Activated CD4-positive, alpha-beta T cell treated with anti-CD3 and anti-CD28 coated beads, Interleukin-2, amount 50 U/mL, for 1 hour (primary cell): ENCODE data around the gene RGS12.

Source experiments
- DNase-seq: peaks from one replicate; pipeline ENCODE4 v3.0.0-alpha.2; 2020

Gene RGS12

DNA sequence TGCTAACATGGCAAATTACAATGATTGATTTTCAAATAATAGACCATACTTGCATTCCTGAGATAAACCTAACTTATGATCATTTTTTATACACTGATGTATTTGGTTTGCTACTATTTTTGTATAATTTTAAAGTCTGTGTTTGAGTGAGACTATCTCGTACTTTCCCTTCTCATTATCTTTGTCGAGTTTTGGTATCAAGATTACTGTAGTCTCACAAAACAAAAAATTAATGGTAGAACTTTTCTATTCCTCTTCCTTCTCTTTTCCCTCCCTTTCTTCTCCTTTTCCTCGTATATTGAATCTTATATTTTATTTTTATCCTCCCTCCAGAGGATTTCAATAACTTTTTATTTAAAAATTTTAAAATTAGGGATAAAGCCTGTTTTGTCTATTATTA is 41.5 kb downstream of the RGS12 start:
- DNase-seq, result no peak

DNA sequence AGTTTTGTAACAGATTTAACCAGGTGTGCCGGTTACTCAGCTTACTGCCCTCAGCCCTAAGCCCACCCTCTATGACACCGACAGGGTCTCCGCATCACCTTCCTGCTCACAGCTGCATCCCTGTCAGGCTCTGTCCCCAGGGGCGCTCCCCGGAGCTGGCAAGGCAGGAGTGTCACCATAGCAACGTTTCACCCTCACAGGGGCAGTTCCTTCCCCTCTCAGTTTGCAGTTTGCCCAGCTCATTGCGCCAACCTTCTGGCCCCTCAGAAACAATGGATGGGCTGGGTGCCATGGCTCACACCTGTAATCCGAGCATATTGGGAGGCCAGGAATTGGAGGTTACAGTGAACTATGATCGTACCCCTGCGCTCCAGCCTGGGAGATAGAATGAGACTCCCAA is 42.6 kb downstream of the RGS12 start:
- DNase-seq, result no peak

DNA sequence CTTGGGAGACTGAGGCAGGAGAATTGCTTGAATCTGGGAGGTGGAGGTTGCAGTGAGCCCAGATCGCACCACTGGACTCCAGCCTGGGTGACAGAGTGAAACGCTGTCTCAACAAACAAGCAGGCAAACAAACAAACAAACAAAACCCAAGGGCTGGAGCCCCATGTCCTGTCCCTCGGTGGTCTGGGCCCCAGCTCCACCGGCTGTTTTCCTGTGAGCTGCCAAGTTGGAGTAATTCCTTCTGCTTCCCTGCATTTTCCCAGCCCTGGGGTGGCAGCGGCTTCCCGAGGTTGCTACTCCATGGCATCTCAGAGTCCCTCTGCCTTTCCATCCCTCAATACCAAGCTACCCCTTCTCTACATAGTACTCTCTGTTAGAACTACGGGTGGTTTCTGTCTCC is 43.2 kb downstream of the RGS12 start:
- no peak for DNase-seq

- DNase-seq, result no peak
Measured at GRCh38 chr4:3336382-3337356, 43.8 kb downstream of the RGS12 start.

GRCh38 chr4:3337357-3337732 is 44.5 kb downstream of the RGS12 start:
- no peak for DNase-seq

GRCh38 chr4:3337811-3338210 is 45.0 kb downstream of the RGS12 start:
- no peak for DNase-seq

DNA sequence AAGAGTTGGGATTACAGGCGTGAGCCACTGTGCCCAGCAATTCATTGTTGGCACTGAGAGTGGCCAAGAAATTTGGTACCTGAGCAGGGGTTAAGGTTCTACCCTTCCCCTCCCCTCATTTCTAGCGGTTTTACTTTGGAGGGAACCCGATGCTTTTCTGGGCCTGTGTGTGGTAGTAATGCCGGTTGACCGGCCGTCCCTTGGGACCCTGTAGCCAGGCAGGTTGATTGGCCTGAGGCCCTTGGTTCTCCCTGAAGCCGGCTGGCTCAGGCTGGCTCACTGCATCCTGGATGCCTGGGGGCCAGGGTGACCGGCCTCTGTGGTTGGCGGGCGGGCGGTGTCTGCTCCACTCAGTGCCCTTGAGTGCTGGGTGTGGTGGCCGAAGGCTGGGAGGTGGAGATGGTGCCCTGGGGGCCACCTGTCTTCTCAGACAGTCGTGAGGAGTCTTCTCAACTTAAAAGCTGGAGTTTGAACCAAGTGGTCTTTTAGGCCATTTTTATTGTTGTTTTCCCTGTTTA is 45.6 kb downstream of the RGS12 start:
- no peak for DNase-seq

GRCh38 chr4:3338976-3339531 is 46.2 kb downstream of the RGS12 start:
- DNase-seq, result no peak

DNA sequence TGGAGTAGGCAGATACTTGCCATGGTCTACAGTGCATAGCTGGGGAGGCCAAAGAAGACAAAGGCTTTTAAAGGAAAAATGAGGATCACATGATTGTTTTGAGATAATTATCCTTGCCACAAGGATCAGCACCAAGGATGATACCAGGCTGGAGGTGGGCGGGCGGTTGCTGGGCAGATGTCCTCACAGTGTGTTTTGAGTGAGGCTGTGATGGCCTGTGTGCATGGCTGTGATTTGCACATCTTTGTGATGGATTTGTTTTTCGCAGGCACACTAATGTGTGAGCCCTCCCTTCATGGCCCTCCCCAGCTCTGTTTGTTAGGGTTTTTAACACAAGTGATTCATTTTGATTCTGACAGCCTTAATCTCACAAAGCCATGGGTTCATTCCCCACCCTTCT is 46.8 kb downstream of the RGS12 start:
- no peak for DNase-seq

GRCh38 chr4:3340038-3340699 is 47.3 kb downstream of the RGS12 start:
- DNase-seq, result no peak

- DNase-seq, result no peak
Measured at GRCh38 chr4:3340700-3341083, 47.9 kb downstream of the RGS12 start.

DNA sequence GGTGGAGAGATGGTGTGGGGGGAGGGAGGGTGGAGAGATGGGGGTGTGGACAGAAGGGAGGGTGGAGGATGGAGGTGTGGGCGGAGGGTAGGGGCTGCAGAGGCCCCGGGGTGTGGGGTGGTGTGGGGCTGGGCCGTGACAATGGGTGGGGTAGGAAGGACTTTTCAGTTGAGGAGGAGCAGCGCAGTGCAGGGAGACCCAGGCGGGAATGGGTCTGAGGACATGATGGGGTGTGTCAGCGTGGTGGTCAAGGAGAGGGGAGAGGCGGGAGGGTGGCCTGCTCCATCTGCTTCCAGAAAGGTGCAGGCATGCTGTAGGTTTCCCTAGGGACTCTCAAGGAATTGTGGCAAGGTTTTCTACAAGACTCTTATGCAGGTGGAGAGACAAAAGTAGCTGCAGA is 48.9 kb downstream of the RGS12 start:
- no peak for DNase-seq

GRCh38 chr4:3342182-3342854 is 49.5 kb downstream of the RGS12 start:
- DNase-seq, result no peak
